Activated B cell treated with CpG ODN at 0.5 μM for 24 hours (primary cell): ENCODE measurements around the gene SLC38A5. TPM values are rescaled to one million over a fixed set of nuclear protein-coding genes. Genes with fewer than 3 reads are reported as not detected.

Experiments used
- ATAC-seq: fragments of 200-7000 bp; cut with Tn5 transposase; one replicate; pipeline ENCODE4 v1.10.0; 2021; ENCODE audit warnings: low read depth, mild to moderate bottlenecking, moderate library complexity
- CTCF ChIA-PET: fragments of 350-600 bp; sonication (Branson Sonifier 250); formaldehyde crosslinking; loops from one replicate; lab custom pipeline; 2021; ENCODE audit warnings: antibody characterized with exemption; lab: Charles Lee
- POLR2A ChIA-PET: fragments of 350-600 bp; sonication (Branson Sonifier 250); formaldehyde crosslinking; loops from one replicate; lab custom pipeline; 2021; ENCODE audit warnings: antibody characterized with exemption; lab: Charles Lee
- DNase-seq: peaks from one replicate; pipeline ENCODE4 v3.0.0; 2022
- H3K27ac Mint-ChIP-seq: one replicate; pipeline ENCODE4 v1.8.0; 2020; ENCODE audit warnings: mixed read lengths
- H3K27me3 Mint-ChIP-seq: one replicate; pipeline ENCODE4 v1.8.0; 2021; ENCODE audit warnings: mixed read lengths
- H3K36me3 Mint-ChIP-seq: one replicate; pipeline ENCODE4 v1.8.0; 2021; ENCODE audit warnings: low read depth, mixed read lengths
- H3K4me1 Mint-ChIP-seq: one replicate; pipeline ENCODE4 v1.8.0; 2021; ENCODE audit warnings: mixed read lengths
- H3K4me3 Mint-ChIP-seq: one replicate; pipeline ENCODE4 v1.8.0; 2020; ENCODE audit warnings: mild to moderate bottlenecking, mixed read lengths
- H3K9me3 Mint-ChIP-seq: one replicate; pipeline ENCODE4 v1.8.0; 2020; ENCODE audit warnings: mixed read lengths
- CTCF ChIP-seq: fragments of 200-600 bp; IDR thresholded peaks from one replicate; pipeline ENCODE4 v1.8.0; 2022; ENCODE audit warnings: antibody characterized with exemption, mild to moderate bottlenecking
- intact Hi-C: fragments of 100-400 bp; cut with micrococcal nuclease; formaldehyde crosslinking; loops from one replicate; pipeline ENCODE4 v1.15.1; 2024
- total RNA-seq: library from RNA; stranded (reverse); gene quantifications from 2 replicates; pipeline ENCODE4 v1.2.3, GENCODE V29; 2022

The SLC38A5 gene
- total RNA-seq, 1 donor from 2014 or later, result 23.5 TPM

DNA sequence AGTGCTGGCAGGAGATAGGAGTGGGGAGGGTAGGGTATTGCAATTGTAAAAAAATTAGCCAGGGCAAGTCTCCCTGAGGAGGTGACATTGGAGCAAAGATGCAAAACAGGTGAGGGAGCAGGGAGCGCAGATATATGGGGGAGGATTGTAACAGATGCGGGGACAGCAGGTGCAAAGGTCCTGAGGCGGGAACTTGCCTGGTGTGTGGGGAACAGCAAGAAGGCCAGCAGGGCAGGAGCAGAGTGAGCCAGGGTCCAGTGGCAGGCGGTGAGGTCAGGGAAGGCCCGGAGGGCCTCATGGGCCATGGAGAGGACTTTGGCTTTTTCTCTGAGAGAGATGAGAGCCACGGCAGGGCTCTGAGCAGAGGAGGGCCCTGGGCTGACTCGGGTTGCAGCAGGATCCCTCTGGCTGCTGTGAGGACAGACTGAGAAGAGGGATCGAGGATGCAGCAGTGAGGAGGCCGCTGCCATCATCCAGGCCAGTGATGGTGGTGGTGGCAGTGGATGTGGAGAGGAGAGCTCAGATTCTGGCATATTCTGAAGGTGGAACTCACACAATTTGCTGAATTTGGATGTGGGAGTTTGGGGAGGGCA, 44.9 kb upstream of the SLC38A5 start:
- intact Hi-C loops, result no loop called here
- Mint-ChIP-seq H3K4me1 (peaks cover under 1% of the 10 kb centered on the region), H3K4me3 (no peak overlapping the region), H3K27me3 (no peaks in the 10 kb centered on the region), H3K9me3 (no peaks in the 10 kb centered on the region), H3K36me3 (peaks cover 6% of the 10 kb centered on the region), H3K27ac (no peak overlapping the region)
- ChIA-PET POLR2A (no interaction called here), CTCF (no interaction called here)
- DNase-seq, result no peak
- no peak for TF ChIP-seq CTCF
- ATAC-seq, result no peak

- CTCF ChIA-PET, result no interaction called here
- Mint-ChIP-seq H3K27ac (no peak overlapping the region), H3K4me1 (peaks cover 7% of the 10 kb centered on the region), H3K4me3 (no peak overlapping the region), H3K27me3 (no peaks in the 10 kb centered on the region), H3K9me3 (no peaks in the 10 kb centered on the region), H3K36me3 (peaks cover 6% of the 10 kb centered on the region)
- TF ChIP-seq CTCF, result no peak
- no peak for ATAC-seq
- DNase-seq, result no peak
- intact Hi-C loops, result no loop called here
- POLR2A ChIA-PET, result no interaction called here
Measured at GRCh38 chrX:48514126-48514806, 44.2 kb upstream of the SLC38A5 start.

- Mint-ChIP-seq H3K27ac (no peak overlapping the region), H3K27me3 (no peaks in the 10 kb centered on the region), H3K4me1 (peaks cover 7% of the 10 kb centered on the region), H3K4me3 (no peak overlapping the region), H3K36me3 (peaks cover 7% of the 10 kb centered on the region), H3K9me3 (no peaks in the 10 kb centered on the region)
- ChIA-PET POLR2A (no interaction called here), CTCF (no interaction called here)
- no peak for ATAC-seq
- intact Hi-C loops, result no loop called here
- DNase-seq, result no peak
- no peak for TF ChIP-seq CTCF
Measured at GRCh38 chrX:48513670-48514069, 43.6 kb upstream of the SLC38A5 start.

GRCh38 chrX:48512371-48512935, 42.4 kb upstream of the SLC38A5 start:
- H3K4me1 Mint-ChIP-seq, result peaks cover 11% of the 10 kb centered on the region
- H3K27me3 Mint-ChIP-seq, result no peaks in the 10 kb centered on the region
- H3K9me3 Mint-ChIP-seq, result no peaks in the 10 kb centered on the region
- H3K27ac Mint-ChIP-seq, result no peak overlapping the region
- ChIA-PET CTCF (no interaction called here), POLR2A (no interaction called here)
- H3K36me3 Mint-ChIP-seq, result peaks cover 7% of the 10 kb centered on the region
- ATAC-seq, result no peak
- TF ChIP-seq CTCF, result no peak
- no peak overlapping the region for H3K4me3 Mint-ChIP-seq
- intact Hi-C loops, result no loop called here
- no peak for DNase-seq

GRCh38 chrX:48511560-48511959, 41.5 kb upstream of the SLC38A5 start:
- CTCF ChIA-PET, result no interaction called here
- POLR2A ChIA-PET, result no interaction called here
- intact Hi-C loops, result no loop called here
- no peak for ATAC-seq
- H3K4me1 Mint-ChIP-seq, result peaks cover 11% of the 10 kb centered on the region
- DNase-seq, result no peak
- H3K27ac Mint-ChIP-seq, result no peak overlapping the region
- TF ChIP-seq CTCF, result no peak
- no peak overlapping the region for H3K4me3 Mint-ChIP-seq
- H3K27me3 Mint-ChIP-seq, result no peaks in the 10 kb centered on the region
- no peaks in the 10 kb centered on the region for H3K9me3 Mint-ChIP-seq
- peaks cover 7% of the 10 kb centered on the region for H3K36me3 Mint-ChIP-seq
